NCI-H446 (cell line): ENCODE data around the gene TIE1.

ENCODE experiments used
- DNase-seq, 2 experiments: peaks; one replicate each; lab custom pipeline; 2025; lab: John Stamatoyannopoulos, UW

Gene TIE1

GRCh38 chr1:43293896-43294760, 6.7 kb upstream of the TIE1 start:
- DNase-seq, result no peak

- no peak for DNase-seq
Measured at GRCh38 chr1:43294761-43295160, 6.0 kb upstream of the TIE1 start.

- no peak for DNase-seq
Measured at GRCh38 chr1:43296207-43296606, 4.6 kb upstream of the TIE1 start.

- no peak for DNase-seq
Measured at GRCh38 chr1:43298055-43298454, 2.7 kb upstream of the TIE1 start.

GRCh38 chr1:43299101-43299500, 1.7 kb upstream of the TIE1 start:
- DNase-seq, result no peak

DNA sequence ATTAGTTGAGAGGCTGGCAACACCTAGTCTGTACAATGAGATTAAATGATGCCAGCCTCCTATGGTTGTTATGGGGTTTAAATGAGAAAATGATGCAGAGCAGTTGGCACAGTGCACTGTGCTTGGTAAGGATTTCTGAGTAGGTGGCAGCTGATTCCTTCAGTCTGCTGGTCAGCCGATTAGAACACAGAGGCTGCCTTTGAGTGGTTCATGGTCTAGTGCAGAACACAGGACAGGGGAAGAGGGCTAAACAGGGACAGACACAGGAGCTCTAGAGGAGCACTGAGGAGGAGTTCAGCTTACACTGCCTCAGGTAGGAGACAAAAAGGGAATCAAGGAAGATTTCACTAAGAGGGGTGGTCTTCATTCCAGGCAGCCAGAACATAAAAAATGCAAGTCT, 1.4 kb downstream of the TIE1 start:
- DNase-seq, result no peak

- DNase-seq, result no peak
Measured at GRCh38 chr1:43302721-43303470, 2.1 kb downstream of the TIE1 start.

DNA sequence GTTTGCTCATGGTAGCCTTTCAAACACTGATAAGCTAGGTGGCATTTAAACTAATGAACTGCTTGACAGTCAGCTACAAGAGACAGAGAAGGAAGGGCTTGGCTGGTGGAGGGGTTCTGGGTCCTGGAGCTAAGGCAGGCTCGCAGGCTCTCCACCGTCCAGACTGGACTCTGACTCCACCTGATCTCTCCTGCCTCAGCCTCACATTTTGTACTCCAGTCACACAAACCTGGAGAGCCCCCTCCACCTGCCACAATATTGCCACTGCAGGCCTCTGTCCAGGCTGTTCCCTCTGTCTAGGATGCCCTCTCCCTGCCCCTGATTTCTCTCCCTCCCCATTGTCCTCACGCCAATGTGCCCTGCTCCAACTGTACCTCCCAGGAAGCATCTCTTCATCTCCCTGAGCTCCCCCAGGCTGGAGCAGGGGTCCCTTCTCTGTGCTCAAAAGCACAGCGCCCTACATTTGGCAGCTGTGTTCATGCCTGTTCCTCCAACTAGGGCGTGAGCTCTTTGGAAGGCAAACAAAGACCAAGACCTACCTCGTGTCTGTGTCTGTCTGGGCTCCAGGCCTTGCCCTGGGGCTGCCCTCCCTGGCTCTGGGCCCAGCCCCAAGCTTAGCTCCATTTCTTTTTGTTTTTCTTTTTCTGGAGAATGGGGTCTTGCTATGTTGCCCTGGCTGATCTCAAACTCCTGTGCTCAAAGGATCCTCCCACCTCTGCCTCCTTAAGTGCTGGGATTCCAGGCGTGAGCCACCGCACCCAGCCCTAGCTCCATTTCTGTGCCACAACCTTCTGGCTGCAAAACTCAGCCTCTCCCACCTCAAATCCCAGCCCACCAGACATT, 2.9 kb downstream of the TIE1 start:
- DNase-seq, result no peak

- no peak for DNase-seq
Measured at GRCh38 chr1:43304314-43304681, 3.5 kb downstream of the TIE1 start.

DNA sequence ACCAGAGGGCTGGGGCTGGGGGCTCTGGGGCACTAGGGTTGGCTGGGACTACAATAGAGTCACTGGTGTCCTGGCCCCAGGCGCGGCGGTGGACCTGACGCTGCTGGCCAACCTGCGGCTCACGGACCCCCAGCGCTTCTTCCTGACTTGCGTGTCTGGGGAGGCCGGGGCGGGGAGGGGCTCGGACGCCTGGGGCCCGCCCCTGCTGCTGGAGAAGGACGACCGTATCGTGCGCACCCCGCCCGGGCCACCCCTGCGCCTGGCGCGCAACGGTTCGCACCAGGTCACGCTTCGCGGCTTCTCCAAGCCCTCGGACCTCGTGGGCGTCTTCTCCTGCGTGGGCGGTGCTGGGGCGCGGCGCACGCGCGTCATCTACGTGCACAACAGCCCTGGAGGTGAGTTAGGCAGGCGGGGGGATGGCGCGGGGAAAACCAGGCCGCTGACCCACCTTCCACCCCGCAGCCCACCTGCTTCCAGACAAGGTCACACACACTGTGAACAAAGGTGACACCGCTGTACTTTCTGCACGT, 4.1 kb downstream of the TIE1 start:
- DNase-seq, result no peak

GRCh38 chr1:43305461-43305860, 4.7 kb downstream of the TIE1 start:
- DNase-seq, result no peak

- no peak for DNase-seq
Measured at GRCh38 chr1:43305926-43306687, 5.3 kb downstream of the TIE1 start.

DNA sequence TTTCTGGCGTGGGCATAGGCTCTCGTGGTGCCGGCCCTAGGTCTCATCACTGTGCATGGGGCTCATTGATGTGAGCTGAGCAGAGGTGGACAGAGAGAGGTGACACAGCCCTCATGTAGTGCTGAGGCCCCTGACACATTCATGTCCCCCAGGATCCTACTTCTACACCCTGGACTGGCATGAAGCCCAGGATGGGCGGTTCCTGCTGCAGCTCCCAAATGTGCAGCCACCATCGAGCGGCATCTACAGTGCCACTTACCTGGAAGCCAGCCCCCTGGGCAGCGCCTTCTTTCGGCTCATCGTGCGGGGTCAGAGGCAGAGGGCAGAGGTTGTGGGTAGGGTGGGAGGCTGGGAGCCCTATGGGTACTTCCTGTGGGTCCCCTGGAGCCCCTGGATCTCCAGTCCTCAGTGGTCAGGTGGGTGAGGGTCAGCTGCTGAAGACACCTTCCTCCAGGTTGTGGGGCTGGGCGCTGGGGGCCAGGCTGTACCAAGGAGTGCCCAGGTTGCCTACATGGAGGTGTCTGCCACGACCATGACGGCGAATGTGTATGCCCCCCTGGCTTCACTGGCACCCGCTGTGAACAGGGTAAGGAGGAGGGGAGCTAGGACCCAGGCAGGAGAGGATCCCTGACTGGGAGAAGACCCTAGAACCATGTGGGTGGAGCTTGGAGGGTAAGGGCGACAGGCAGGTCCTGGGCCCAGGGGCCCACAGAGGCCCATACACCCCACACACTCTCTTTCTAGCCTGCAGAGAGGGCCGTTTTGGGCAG, 6.1 kb downstream of the TIE1 start:
- no peak for DNase-seq

GRCh38 chr1:43307458-43308158, 6.8 kb downstream of the TIE1 start:
- DNase-seq, result no peak

- DNase-seq, result no peak
Measured at GRCh38 chr1:43308635-43309404, 8.0 kb downstream of the TIE1 start.

- no peak for DNase-seq
Measured at GRCh38 chr1:43309405-43310025, 8.7 kb downstream of the TIE1 start.

- DNase-seq, result no peak
Measured at GRCh38 chr1:43311521-43311920, 10.7 kb downstream of the TIE1 start.

GRCh38 chr1:43312212-43312623, 11.4 kb downstream of the TIE1 start:
- DNase-seq, result no peak
